Esophagus squamous epithelium (tissue), 4 donors: Measurements from ENCODE around the gene TMEM178B.

Source experiments
- POLR2A ChIP-seq, 4 donors: fragments of 450-650 bp; IDR thresholded peaks; one replicate each; pipeline ENCODE4 v1.6.1; 2017; ENCODE audit warnings: antibody characterized with exemption in 4 of 4, mild to moderate bottlenecking in 4 of 4, moderate library complexity in 3 of 4
- TF ChIP-seq, protein P1 (sequence below), 6 experiments: fragments of 450-650 bp in 4 of 6; fragments of 200-600 bp in 2 of 6; sonication (generic) in 2 of 6; IDR thresholded peaks; one replicate each; pipeline ENCODE4 v1.5.1; 2016 to 2019; ENCODE audit warnings: antibody characterized with exemption in 6 of 6, mild to moderate bottlenecking in 4 of 6, moderate library complexity in 4 of 6

DNA sequence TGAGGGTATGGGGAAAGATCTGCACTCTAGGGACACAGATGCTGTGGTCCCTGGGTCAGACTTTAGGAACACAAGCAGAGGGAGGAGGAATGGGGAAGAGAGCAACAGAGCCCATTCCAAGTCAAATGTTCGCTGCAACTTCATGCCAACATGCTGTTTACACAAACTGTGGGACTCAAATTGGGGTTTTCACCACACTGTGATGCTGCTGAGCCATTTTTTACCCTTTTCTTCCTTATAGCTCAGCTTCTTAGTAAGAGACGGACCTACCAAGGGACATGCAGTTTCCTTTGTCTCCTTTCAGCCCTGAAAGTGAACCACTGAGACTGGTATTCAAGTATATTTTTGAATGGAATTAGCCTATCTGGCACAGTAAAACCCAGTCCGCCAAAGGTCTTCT lies 413.1 kb downstream of the TMEM178B start:
- TF ChIP-seq, protein P1, sequence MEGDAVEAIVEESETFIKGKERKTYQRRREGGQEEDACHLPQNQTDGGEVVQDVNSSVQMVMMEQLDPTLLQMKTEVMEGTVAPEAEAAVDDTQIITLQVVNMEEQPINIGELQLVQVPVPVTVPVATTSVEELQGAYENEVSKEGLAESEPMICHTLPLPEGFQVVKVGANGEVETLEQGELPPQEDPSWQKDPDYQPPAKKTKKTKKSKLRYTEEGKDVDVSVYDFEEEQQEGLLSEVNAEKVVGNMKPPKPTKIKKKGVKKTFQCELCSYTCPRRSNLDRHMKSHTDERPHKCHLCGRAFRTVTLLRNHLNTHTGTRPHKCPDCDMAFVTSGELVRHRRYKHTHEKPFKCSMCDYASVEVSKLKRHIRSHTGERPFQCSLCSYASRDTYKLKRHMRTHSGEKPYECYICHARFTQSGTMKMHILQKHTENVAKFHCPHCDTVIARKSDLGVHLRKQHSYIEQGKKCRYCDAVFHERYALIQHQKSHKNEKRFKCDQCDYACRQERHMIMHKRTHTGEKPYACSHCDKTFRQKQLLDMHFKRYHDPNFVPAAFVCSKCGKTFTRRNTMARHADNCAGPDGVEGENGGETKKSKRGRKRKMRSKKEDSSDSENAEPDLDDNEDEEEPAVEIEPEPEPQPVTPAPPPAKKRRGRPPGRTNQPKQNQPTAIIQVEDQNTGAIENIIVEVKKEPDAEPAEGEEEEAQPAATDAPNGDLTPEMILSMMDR (IDR thresholded peaks at IDR 0.05), result no peak
- TF ChIP-seq POLR2A (IDR thresholded peaks at IDR 0.05), result no peak
